HG03469 (cell line): ENCODE data around the gene ADARB2.

Source experiments
- ATAC-seq: cut with Tn5 transposase; IDR thresholded peaks from one replicate; pipeline ENCODE4 v1.9.1; 2021; ENCODE audit warnings: mild to moderate bottlenecking, moderate library complexity, moderate number of reproducible peaks; ENCODE audit not compliant: unreplicated experiment

The ADARB2 gene

GRCh38 chr10:1380088-1380671, 357.1 kb downstream of the ADARB2 start:
- no peak for ATAC-seq

GRCh38 chr10:1379601-1380000, 357.7 kb downstream of the ADARB2 start:
- no peak for ATAC-seq

GRCh38 chr10:1378473-1378872, 358.9 kb downstream of the ADARB2 start:
- ATAC-seq, result no peak

GRCh38 chr10:1377740-1378397, 359.5 kb downstream of the ADARB2 start:
- ATAC-seq, result no peak

DNA sequence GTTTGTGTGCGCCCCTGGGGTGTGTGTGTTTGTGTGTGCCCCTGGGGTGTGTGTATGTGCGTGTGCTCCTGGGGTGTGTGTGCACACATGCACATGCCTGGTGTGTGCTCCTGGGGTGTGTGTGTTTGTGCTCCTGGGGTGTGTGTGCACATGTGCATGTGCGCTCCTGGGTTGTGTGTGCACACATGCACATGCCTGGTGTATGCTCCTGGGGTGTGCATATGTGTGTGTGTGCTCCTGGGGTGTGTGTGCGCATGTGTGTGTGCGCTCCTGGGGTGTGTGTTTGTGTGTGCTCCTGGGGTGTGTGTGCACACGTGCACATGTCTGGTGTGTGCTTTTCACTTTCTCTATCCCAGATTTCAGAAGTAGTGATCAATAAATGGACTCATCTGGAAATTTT, 360.1 kb downstream of the ADARB2 start:
- ATAC-seq, result no peak

DNA sequence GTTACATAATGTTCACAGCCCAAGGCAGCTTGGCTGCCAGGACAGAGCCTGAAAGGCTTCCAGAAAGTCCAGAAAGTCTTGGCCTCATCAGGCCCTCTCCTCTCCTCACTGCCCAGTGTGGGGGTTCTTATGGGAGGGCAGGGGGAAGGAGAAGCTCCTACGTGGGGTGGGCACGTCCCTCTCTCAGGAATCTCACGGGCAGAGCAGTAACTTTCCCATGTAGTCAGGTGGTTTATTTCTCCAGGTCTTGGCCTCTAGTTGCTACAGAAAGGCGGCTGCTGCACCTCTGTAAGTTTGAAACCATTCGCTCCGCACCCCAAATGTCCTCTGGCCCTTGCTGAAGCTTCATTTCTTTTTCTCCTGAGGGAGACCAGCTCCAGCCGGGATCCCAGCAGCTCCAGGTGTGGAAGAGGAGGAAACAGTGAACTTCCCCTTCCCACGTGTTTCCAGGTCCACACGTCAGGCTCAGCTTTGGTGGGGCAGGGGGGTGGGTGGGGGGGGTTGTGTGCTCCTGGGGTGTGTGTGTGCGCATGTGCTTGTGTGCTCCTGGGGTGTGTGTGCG, 360.9 kb downstream of the ADARB2 start:
- no peak for ATAC-seq

DNA sequence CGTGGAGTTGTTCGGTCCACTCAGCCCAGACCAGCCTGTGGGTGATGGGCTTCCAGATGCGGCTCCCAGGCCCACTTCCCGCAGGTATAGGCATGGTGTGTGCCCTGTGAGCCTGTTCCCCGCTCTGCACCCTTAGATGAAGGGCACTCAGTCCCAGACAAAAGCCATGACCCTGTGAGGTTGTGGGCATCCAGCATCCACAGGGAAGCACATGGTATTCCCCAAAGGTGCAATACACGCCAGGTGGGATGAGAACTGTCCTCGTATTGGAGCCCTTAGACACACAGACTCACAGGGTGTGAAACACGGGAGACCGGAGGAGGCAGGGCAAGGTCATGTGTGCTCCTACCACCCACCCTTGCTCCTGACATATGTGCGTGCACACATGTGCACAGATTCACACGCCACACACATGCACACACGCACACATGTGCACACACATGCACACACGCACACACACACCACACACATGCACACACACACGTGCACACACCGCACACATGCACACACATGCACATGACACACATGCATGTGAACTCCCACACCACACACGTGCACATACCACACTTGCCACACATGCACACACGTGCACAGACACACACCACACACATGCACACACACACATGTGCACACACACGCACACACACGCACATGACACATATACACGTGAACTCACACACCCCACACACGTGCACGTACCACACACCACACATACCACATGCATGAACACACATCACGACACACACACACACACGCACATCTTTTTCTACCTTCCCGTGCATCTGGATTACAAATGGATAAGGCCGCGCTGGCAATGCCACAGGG, 361.8 kb downstream of the ADARB2 start:
- ATAC-seq, result no peak

GRCh38 chr10:1374511-1375345, 362.6 kb downstream of the ADARB2 start:
- ATAC-seq, result no peak

- ATAC-seq, result no peak
These were observed 364.0 kb downstream of the ADARB2 start for GRCh38 chr10:1373287-1373686.

DNA sequence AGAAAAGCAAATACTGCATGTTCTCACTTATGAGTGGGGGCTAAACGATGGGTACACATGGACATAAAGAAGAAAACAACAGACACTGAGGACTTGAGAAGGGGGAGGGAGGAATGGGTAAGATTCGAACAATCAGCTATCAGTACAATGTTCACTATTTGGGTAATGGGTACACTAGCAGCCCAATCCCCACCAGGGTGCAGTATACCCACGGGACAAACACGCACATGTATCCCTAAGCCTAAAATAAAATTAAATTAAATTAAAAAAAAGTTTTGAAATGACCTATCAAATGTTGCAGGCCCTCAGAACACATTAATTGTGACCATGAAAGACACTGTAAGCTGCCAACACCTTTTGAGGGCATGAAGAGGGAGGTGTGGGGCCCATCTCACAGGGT, 365.1 kb downstream of the ADARB2 start:
- no peak for ATAC-seq

DNA sequence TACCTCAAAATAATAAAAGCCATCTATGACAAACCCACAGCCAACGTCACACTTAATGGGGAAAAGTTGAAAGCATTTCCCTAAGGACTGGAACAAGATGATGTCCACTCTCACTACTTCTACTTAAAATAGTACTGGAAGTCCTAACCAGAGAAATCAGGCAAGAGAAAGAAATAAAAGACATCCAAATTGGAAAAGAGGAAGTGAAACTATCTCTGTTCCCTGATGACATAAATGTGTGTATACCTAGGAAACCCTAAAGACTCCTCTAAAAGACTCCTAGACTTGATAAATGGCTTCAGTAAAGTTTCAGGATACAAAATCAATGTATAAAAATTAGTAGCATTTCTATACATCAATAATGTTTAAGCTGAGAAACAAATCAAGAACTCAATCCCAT, 367.0 kb downstream of the ADARB2 start:
- no peak for ATAC-seq

DNA sequence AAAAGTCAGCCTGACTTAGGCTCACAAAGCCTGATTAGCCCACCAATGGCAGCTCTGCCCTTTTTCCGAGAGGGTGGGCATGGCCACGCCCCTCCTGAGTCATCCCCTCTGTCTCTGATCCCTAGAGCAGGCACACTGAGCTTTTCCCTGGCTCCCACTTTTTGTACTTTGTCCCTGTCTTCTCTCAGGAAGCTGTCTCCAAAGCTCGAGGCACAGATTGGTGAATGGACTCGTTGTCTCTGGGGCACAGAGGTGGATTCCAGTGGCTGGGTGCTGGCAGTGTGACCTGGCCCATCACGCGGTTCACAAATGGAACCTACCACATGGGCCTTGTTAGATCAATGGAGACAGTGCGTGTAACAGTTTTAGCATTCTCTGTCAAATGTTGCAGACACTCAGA, 367.7 kb downstream of the ADARB2 start:
- ATAC-seq, result no peak

DNA sequence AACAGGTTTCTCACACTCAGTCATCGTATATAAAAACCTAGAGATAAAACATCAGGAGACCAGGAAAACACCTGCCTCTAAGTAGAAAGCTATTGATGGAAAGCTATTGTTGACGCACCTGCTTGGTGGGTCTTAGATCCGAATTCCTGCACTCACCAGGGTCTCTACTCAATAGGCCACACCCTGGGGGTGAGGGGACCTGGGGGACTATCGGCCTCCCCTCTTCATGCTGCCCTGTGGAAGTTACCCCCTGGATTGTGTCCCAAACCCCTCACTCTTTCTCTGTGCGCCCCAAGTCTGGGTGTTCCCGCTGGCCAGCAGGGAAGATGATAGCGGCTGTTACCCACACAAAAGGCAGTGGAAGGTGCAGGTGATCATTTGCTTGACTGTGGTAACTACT, 368.1 kb downstream of the ADARB2 start:
- no peak for ATAC-seq

DNA sequence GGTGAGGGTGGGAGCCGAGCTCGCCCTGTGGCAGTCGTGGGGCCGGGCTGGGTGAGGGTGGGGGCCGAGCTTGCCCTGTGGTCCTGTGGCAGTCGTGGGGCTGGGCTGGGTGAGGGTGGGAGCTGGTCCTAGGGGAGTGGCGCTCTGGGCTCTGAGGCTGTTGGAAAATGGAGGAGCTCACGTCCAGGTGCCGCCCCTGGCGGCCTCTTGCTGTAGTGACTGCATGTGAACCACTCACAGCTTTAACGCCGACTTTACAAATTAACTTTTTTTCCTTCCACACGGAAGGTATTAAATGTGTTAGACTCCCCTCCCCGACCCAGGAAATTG, 368.5 kb downstream of the ADARB2 start:
- ATAC-seq, result no peak

- ATAC-seq, result no peak
These were observed 369.1 kb downstream of the ADARB2 start for GRCh38 chr10:1367938-1368841.

GRCh38 chr10:1366811-1367425, 370.4 kb downstream of the ADARB2 start:
- ATAC-seq, result no peak

- no peak for ATAC-seq
These were observed 371.0 kb downstream of the ADARB2 start for GRCh38 chr10:1366322-1366691.

DNA sequence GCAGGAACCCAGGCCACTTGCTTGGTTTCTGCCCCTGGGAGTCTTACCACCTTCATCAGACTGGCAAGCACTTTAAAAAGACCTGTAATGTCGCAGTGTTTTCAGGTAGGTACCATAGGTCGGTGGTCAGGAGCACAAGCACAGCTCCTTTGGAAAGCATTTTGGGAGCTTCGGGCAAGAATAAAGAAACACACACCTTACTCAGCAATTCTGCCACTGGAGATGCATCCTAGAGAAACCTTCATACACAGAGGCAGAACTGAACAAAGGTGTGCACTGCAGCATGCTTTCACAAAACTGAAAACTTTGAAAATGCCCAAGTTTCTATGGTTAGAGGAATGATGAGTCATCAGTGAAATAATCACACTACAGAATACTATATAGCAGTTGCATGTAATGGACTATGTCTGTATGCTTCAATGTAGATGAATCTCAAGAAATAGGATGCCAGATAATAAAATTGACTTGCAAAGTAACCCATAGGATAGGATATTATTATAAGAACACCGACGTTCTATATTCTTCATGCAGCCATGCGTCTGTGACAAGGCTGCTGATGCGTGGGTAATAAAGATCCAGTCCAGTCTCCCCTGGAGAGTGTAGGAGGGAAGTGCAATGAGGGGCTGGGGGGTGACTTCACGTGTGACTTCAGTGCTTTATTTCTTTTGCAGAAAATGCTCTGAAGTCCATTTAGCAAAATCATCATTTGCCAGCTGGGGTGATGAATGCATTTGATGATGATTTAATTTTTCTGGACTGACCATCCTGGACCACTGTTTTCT, 371.6 kb downstream of the ADARB2 start:
- ATAC-seq, result no peak
